SU-DHL-6 (cell line): ENCODE measurements around the gene NPNT.

Source experiments
- H2AFZ ChIP-seq: fragments of 200-600 bp; sonication (generic); 2 replicates; pipeline ENCODE4 v1.6.1; 2014; ENCODE audit warnings: low read depth, mild to moderate bottlenecking, moderate library complexity, mixed read lengths, antibody characterized with exemption, low read length; ENCODE audit not compliant: severe bottlenecking
- H3F3A ChIP-seq: fragments of 200-600 bp; shearing (Covaris generic); 2 replicates; pipeline ENCODE4 v1.6.0; 2016; ENCODE audit warnings: antibody characterized with exemption, mild to moderate bottlenecking; ENCODE audit not compliant: insufficient read depth
- H3K27ac ChIP-seq: fragments of 200-600 bp; sonication (generic); 2 replicates; pipeline ENCODE4 v1.5.1; 2016; ENCODE audit warnings: low read depth, mild to moderate bottlenecking, low read length, moderate library complexity, mixed read lengths
- H3K27me3 ChIP-seq: fragments of 200-600 bp; sonication (generic), shearing (Covaris generic); 2 replicates; pipeline ENCODE4 v1.6.0; 2014; ENCODE audit warnings: mild to moderate bottlenecking, low read length
- H3K36me3 ChIP-seq: fragments of 200-600 bp; sonication (generic); 2 replicates; pipeline ENCODE4 v1.6.1; 2014; ENCODE audit warnings: mild to moderate bottlenecking, low read length, mixed read lengths
- H3K4me2 ChIP-seq: fragments of 300-600, 200-600 bp; shearing (Covaris generic), sonication (generic); 2 replicates; pipeline ENCODE4 v1.6.0; 2014; ENCODE audit warnings: low read length, low read depth, mild to moderate bottlenecking; ENCODE audit not compliant: poor library complexity, severe bottlenecking
- H3K4me3 ChIP-seq: fragments of 200-600 bp; sonication (generic); 2 replicates; pipeline ENCODE4 v1.5.1; 2014; ENCODE audit warnings: antibody characterized with exemption, low read length, mild to moderate bottlenecking, mixed read lengths; ENCODE audit not compliant: insufficient read depth, poor library complexity, severe bottlenecking
- H3K79me2 ChIP-seq: fragments of 200-600 bp; sonication (generic); 2 replicates; pipeline ENCODE4 v1.6.1; 2014; ENCODE audit warnings: mild to moderate bottlenecking, low read length, moderate library complexity; ENCODE audit not compliant: insufficient read depth
- H3K9ac ChIP-seq: fragments of 200-600 bp; sonication (generic); 2 replicates; pipeline ENCODE4 v1.7.0; 2014; ENCODE audit warnings: mild to moderate bottlenecking, low read length
- H3K9me2 ChIP-seq: fragments of 200-600 bp; sonication (generic); replicated peaks from 2 replicates; pipeline ENCODE4 v1.6.1; 2014; ENCODE audit warnings: low read length; ENCODE audit not compliant: insufficient read depth
- H3K9me3 ChIP-seq: fragments of 200-600 bp; sonication (generic); 2 replicates; pipeline ENCODE4 v1.6.1; 2014; ENCODE audit warnings: low read length, mixed read lengths; ENCODE audit not compliant: insufficient read depth
- H4K20me1 ChIP-seq: fragments of 200-600 bp; sonication (generic); 2 replicates; pipeline ENCODE4 v1.6.1; 2014; ENCODE audit warnings: low read depth, mild to moderate bottlenecking, antibody characterized with exemption, low read length, moderate library complexity, mixed read lengths
- CTCF ChIP-seq: fragments of 200-600 bp; sonication (generic); IDR thresholded peaks from one replicate; pipeline ENCODE4 v1.5.1; 2017; ENCODE audit warnings: antibody characterized with exemption, mild to moderate bottlenecking, low read length, moderate library complexity; ENCODE audit not compliant: insufficient read depth, poor library complexity, severe bottlenecking
- EZH2phosphoT487 ChIP-seq: fragments of 200-600 bp; sonication (generic), shearing (Covaris generic); conservative IDR thresholded peaks from 2 replicates; pipeline ENCODE4 v1.6.1; 2018; ENCODE audit warnings: mild to moderate bottlenecking, antibody characterized with exemption, low read length, moderate library complexity, mixed read lengths

NPNT gene

GRCh38 chr4:105956569-105956968 lies 61.3 kb downstream of the NPNT start:
- Histone ChIP-seq H3K27ac (no peak overlapping the region), H3K9ac (no peak overlapping the region), H3F3A (no peaks in the 10 kb centered on the region), H3K9me3 (no peaks in the 10 kb centered on the region), H3K4me3 (no peak overlapping the region), H3K79me2 (no peaks in the 10 kb centered on the region), H4K20me1 (no peaks in the 10 kb centered on the region), H3K9me2 (no peaks in the 10 kb centered on the region), H3K27me3 (no peaks in the 10 kb centered on the region), H3K36me3 (no peaks in the 10 kb centered on the region), H3K4me2 (no peak overlapping the region), H2AFZ (no peak overlapping the region)
- TF ChIP-seq EZH2phosphoT487 (no peak), CTCF (no peak)

DNA sequence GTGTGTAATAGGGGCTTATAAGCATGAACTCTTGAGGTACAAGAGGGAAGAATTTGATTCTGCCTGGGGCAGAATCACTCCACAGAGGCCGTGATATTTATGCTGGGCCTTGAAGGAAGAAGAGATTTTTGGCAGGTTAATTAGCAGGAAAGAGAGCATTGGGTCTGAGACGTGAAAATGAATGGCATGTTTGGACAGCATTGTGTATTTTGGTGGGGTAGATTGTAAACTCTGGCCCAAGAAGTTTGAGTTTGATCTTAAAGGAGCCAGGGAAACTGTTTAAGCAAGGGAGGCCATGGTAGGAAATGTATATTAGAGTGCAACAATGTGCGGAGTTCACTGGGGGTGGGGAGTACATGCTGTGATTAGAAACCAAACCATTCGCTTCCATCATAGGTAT lies 62.4 kb downstream of the NPNT start:
- Histone ChIP-seq H3K27ac (no peak overlapping the region), H3K36me3 (no peaks in the 10 kb centered on the region), H3K4me2 (no peak overlapping the region), H2AFZ (no peak overlapping the region), H3K9me2 (no peaks in the 10 kb centered on the region), H3K79me2 (no peaks in the 10 kb centered on the region), H3K4me3 (no peak overlapping the region), H4K20me1 (no peaks in the 10 kb centered on the region), H3K9ac (no peak overlapping the region), H3K27me3 (no peaks in the 10 kb centered on the region), H3F3A (no peaks in the 10 kb centered on the region), H3K9me3 (no peaks in the 10 kb centered on the region)
- TF ChIP-seq CTCF (no peak), EZH2phosphoT487 (no peak)

GRCh38 chr4:105963461-105964400 lies 68.5 kb downstream of the NPNT start:
- Histone ChIP-seq H3K27ac (no peak overlapping the region), H3K36me3 (no peaks in the 10 kb centered on the region)

More at GRCh38 chr4:105963461-105964400, 68.5 kb downstream of the NPNT start:
- Histone ChIP-seq H3K9ac (no peak overlapping the region), H2AFZ (no peak overlapping the region), H3K79me2 (no peaks in the 10 kb centered on the region), H3K9me2 (no peaks in the 10 kb centered on the region), H3K27me3 (no peaks in the 10 kb centered on the region), H3F3A (no peaks in the 10 kb centered on the region), H3K4me2 (no peak overlapping the region), H3K9me3 (no peaks in the 10 kb centered on the region), H3K4me3 (no peak overlapping the region), H4K20me1 (no peaks in the 10 kb centered on the region)
- TF ChIP-seq EZH2phosphoT487 = no peak
- no peak for TF ChIP-seq CTCF
